Right renal pelvis (tissue), 4 donors: ENCODE measurements around the gene SVEP1. TPM values are rescaled to one million over a fixed set of nuclear protein-coding genes. Genes with fewer than 3 reads are reported as not detected.
A peak's percentile ranks its signal among the peaks of the same experiment; 100 is the strongest.
"Not testable (repeated sequence)": the region's sequence is repeated elsewhere in the genome, so short reads cannot be mapped to it uniquely, and the experiment has no call there.

ENCODE experiments used
- DNase-seq, 4 donors: peaks; one replicate each; pipeline ENCODE4 v3.0.0-alpha.2; 2013; ENCODE audit warnings: low read depth in 4 of 4, low spot score in 3 of 4, missing footprints in 1 of 4
- polyA plus RNA-seq, 4 donors: library from polyadenylated mRNA; unstranded; fragments of 120-200 nt; gene quantifications; one replicate each; pipeline ENCODE4 v1.2.1, GENCODE V29; 2013; ENCODE audit not compliant: insufficient read length in 4 of 4

Gene SVEP1
- polyA plus RNA-seq, 4 donors = 7.2 to 8.0 (median 7.4) TPM

- DNase-seq = no peak
Observed at GRCh38 chr9:110580850-110581249, 1.3 kb upstream of the SVEP1 start.

- DNase-seq = peak in 1 of 4 donors; percentile 10
Observed at GRCh38 chr9:110579862-110580219, 300 bp upstream of the SVEP1 start.

- no peak for DNase-seq
Observed at GRCh38 chr9:110578575-110579033, 937 bp downstream of the SVEP1 start.

GRCh38 chr9:110575945-110576344 lies 3.6 kb downstream of the SVEP1 start:
- DNase-seq = no peak

GRCh38 chr9:110575169-110575568 lies 4.4 kb downstream of the SVEP1 start:
- DNase-seq = no peak

- no peak for DNase-seq
Observed at GRCh38 chr9:110573305-110573704, 6.2 kb downstream of the SVEP1 start.

- no peak for DNase-seq
Observed at GRCh38 chr9:110571801-110572483, 7.6 kb downstream of the SVEP1 start.

GRCh38 chr9:110566156-110566555 lies 13.4 kb downstream of the SVEP1 start:
- DNase-seq = no peak

GRCh38 chr9:110561826-110562225 lies 17.7 kb downstream of the SVEP1 start:
- no peak for DNase-seq

- no peak for DNase-seq
Observed at GRCh38 chr9:110559869-110560268, 19.7 kb downstream of the SVEP1 start.

- peak in 2 of 4 donors; percentile 33 to 56 for DNase-seq
Observed at GRCh38 chr9:110555551-110556331, 23.8 kb downstream of the SVEP1 start.

- DNase-seq = no peak
Observed at GRCh38 chr9:110546411-110546871, 33.1 kb downstream of the SVEP1 start.

GRCh38 chr9:110545705-110546104 lies 33.8 kb downstream of the SVEP1 start:
- DNase-seq = no peak

GRCh38 chr9:110543631-110544051 lies 35.9 kb downstream of the SVEP1 start:
- no peak for DNase-seq

- DNase-seq = no peak
Observed at GRCh38 chr9:110541950-110542349, 37.6 kb downstream of the SVEP1 start.

GRCh38 chr9:110538647-110539041 lies 40.9 kb downstream of the SVEP1 start:
- DNase-seq = no peak

- DNase-seq = no peak
Observed at GRCh38 chr9:110537841-110538646, 41.5 kb downstream of the SVEP1 start.

- no peak for DNase-seq
Observed at GRCh38 chr9:110536822-110537221, 42.7 kb downstream of the SVEP1 start.

- DNase-seq = not testable (repeated sequence)
Observed at GRCh38 chr9:110534162-110534561, 45.4 kb downstream of the SVEP1 start.

GRCh38 chr9:110532908-110533665 lies 46.5 kb downstream of the SVEP1 start:
- no peak for DNase-seq
